ELR (cell line): ENCODE measurements around the gene OAS1.
"Not testable (repeated sequence)": the region's sequence is repeated elsewhere in the genome, so short reads cannot be mapped to it uniquely, and the experiment has no call there.

ENCODE experiments used
- DNase-seq: peaks from one replicate; pipeline ENCODE4 v3.0.0-alpha.2; 2015; ENCODE audit warnings: low read depth

Gene OAS1

DNA sequence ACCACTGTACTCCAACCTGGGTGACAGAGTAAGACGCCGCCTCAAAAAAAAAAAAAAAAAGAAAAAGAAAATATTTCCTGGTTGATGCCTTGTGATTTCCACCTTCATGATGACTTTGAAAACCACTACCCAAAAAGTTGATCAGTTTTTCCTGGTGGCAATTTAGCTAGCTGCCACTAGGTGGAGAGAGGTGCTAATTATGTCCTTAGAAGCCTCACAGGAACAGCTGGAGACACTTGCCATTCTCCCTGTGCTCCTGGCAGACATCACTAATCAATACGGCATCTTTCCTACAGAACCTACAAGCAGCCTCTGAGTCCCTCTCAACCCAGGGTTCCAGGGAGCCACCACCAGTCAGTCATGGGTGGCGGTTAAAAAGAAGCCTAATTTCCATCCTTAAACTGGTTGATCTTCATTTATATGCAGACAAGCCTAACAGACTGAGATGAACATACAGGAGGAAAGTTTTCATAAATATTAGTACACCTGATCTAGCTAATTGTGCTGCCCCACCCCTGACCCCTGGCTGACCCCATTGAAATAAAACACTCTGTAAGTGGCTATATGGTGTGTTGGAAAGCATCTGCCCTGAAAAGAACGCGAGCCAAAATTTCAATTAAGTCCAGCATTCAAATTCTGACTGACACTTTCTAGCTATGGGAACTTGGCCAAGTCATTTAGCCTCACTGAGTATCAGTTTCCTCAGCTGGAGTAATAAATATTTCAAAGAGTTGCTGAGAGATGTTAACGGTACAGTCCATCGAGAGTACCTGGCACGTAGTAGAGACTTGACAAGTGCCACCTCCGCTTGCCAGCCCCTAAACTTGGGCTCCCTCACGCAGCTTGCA lies 6.2 kb upstream of the OAS1 start:
- peak; percentile 61 for DNase-seq

DNA sequence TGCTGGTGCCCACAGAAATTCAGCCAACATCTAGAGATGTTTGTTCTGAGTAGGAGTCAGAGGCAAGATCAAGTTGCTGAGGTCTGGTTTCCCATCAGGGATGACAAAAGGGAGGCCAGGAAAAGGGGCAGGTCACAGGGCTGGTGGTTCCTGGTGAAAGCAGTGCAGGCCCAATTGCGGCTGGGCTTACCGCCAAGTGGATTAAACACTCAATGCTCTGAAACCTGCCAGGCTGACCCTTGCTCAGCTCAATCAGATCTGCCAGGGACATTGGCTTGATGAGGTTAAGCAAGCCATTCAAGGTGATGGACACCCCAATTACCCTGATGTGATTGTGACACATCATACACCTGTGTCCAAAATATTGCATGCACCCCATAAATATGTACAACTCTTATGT lies 5.5 kb upstream of the OAS1 start:
- DNase-seq = no peak

DNA sequence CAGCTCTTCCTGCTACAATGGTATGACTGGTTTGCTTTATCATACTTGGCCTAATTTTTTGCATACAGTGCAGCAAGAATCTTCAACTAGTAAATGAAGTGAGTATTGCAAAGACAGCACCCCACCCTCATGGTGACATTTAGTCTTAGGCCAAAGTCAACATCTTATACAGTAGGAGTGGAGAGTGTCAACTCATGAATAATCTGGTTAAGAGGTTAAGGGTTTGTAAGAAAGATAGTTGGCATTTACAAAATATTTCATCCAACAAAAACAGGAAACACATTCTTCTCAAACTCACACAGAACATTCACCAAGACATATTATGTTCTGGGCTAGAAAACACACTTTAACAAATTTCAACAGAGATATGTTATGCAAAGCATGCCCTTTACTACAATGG lies 2.2 kb upstream of the OAS1 start:
- DNase-seq = no peak

DNA sequence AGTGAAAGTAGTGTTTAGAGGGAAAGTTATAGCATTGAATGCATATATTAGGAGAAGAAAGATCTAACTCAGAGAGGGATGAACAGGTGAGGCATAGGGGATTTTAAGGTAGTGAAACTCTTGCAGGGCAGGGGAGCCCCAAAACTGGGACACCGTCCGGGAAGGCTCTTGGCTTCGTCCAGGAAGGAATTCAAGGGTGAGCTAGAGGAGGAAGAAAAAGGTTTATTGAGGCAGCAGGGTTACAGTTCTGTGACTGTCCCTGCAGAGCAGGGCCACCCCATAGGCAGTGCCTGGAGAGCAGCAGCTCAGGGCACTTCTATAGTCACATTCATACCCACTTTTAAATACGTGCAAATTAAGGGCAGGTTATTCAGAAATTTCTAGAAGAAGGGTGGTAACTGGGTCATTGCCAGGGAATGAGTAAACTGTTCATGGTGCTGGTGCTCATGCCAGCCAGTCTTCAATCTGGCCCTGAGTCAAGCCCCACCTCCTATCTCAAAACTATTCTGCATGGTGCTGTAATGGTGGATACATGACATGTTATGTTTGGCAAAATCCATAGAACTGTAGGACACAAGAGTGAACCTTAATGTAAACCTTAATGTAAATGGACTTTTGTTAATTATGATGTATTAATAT lies 1.2 kb upstream of the OAS1 start:
- no peak for DNase-seq

DNA sequence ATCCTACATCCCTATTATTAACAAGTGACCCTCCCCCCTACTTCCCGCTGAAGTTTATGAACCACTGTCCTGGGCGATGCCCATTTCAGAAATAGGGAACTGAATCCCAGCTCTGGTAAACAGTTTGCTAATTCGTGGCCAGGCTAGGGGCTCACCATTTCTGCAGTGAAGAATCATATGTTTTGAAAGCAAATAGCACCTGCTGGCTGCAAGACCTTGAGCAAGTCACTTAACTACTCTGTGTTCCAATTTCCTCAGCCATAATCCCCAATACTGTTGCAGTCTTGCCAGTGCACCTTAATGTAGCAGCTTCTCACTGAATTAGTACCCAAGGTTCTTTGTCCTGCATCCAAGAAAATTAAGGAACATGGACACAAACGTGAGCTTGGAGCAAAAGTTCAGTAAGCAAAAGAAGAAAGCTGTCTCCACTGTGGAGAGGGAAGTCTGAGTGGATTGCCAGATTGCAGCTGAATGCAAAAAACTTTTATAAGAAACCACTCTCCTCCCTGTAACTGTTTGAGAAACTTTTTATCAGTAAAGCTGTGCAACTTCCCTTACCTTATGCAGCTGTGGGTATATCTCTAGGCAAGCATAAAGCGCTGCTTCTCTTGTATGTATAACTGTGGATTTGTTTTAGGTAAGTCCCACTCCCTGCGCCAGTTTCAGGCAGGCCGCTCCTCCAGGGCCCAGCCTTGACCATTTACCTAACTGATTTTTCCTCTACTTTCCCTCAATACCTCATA lies 824 bp downstream of the OAS1 start:
- DNase-seq = peak; percentile 8

DNA sequence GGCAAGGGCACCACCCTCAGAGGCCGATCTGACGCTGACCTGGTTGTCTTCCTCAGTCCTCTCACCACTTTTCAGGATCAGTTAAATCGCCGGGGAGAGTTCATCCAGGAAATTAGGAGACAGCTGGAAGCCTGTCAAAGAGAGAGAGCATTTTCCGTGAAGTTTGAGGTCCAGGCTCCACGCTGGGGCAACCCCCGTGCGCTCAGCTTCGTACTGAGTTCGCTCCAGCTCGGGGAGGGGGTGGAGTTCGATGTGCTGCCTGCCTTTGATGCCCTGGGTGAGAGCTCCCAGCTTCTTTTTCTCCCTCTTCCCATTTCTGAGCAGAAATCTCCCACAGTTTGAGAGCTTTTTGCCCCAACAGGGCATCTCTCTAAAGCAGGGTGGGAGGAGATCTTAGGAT lies 1.8 kb downstream of the OAS1 start:
- DNase-seq = no peak

DNA sequence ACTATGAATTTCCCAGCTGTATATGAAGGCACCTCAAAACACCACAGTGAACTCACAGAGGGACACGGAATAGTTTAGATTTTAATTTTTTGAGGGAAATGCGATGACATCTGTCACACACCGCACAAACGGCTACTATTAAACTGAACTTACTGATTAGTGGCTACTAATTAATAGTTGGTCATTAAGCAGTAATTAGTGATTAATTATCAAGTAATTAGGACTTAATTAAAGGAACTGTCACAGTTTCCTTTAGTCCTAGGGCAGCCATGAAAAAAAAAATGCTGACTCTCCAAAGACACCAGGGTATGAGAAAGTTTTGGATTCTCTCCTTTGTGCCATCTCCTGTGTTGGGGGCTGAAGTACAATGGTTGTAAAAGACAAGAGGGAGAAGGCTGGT lies 2.9 kb downstream of the OAS1 start:
- no peak for DNase-seq

DNA sequence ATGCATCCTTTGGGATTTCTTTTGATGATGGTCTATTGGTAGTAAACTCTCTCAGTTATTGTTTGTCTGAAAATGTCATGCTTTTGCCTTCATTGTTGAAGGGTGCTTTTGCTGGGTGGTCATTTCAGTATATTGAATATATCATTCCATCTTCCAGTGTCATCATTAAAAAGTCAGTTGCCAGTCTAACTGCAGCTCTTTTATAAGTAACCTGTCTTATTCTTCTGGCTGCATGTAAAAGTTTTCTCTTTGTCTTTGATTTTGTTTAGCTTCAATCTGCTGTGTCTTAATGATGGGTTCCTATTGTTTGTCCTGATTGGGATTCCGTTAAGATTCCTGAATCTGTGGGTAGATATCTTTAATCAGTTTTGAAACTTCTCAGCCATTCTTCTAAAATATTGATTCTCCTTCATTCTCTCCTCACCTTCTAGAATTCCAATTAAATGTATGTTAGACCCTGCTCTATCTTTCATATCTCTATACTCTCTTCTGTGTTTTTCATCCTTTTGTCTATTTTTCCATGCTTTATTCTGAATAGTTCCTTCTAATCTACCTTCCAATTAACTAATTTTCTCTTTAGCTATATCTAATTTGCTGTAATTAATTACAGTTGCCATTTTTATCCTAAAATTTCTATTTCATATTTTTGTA lies 6.4 kb downstream of the OAS1 start:
- DNase-seq = no peak

DNA sequence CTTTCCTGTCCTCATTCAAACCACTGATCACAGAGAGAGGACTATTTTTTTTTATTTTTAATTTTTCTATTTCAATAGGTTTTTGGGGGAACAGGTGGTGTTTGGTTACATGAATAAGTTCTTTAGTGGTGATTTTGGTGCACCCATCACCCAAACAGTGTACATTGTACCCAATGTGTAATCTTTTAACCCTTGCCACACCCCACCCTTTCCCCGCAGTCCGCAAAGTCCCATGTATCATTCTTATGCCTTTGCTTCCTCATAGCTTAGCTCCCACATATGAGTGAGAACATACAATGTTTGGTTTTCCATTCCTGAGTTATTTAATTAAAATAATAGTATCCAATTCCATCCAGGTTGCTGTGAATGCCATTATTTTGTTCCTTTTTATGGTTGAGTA lies 7.1 kb downstream of the OAS1 start:
- DNase-seq = not testable (repeated sequence)

DNA sequence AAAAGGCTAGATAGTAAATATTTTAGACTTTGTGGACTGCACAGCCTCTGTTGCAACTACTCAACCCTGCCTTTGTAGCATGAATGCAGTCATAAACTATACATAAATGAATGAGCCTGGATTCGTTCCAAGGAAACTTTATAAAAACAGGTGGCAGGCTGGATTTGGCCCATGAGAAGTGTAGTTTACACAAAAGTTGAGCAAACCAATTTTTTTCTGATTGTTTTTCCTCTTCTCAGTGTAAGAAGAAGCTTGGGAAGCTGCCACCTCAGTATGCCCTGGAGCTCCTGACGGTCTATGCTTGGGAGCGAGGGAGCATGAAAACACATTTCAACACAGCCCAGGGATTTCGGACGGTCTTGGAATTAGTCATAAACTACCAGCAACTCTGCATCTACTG lies 9.5 kb downstream of the OAS1 start:
- peak; percentile 45 for DNase-seq

DNA sequence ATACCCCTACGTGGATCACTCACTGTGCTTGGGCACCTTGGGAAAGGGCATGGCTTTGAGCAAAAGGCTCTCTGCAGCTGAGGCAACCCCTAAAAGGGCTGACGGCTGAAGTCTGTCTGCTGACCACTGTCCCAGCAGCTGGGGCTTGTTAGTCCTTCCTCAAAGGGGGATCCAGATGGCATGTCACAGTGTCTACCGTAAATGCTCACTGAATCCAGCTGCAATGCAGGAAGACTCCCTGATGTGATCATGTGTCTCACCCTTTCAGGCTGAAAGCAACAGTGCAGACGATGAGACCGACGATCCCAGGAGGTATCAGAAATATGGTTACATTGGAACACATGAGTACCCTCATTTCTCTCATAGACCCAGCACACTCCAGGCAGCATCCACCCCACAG lies 12.4 kb downstream of the OAS1 start:
- DNase-seq = no peak

DNA sequence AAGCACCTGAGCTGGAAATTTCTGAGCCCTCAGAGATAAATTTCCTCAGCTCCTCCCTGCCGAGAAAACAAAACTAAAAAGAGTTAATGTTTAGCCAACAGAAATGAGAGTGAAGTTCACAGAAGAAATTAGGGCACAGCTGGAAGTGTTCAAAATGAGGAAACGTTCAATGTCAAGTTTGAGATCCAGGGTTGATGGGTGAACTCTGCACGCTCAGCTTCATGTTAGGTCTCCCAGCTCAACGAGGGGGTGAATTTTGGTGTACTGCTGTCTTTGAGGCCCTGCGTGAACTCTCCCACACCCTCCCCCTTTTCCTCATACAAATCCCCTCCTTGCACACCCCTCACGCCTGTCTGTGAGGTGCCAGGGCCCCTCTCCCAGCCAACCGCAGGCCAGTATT lies 18.2 kb downstream of the OAS1 start:
- no peak for DNase-seq

DNA sequence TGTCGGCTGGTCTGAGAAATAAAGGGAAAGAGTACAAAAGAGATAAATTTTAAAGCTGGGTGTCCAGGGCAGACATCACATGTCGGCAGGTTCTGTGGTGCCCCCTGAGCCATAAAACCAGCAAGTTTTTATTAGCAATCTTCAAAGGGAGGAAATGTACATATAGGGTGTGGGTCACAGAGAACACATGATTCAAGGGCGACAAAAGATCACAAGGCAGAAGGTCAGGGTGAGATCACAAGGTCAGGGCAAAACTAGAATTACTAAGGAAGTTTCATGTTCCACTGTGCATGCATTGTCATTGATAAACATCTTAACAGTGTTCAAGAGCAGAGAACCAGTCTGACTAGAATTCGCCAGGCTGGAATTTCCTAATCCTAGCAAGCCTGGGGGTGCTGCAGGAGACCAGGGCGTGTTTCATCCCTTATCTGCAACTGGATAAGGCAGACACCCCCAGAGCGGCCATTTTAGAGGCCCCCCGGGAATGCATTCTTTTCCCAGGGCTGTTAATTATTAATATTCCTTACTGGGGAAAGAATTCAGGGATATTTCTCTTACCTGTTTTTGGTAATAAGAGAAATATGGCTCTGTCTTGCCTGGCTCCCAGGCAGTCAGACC lies 19.8 kb downstream of the OAS1 start:
- DNase-seq = not testable (repeated sequence)

DNA sequence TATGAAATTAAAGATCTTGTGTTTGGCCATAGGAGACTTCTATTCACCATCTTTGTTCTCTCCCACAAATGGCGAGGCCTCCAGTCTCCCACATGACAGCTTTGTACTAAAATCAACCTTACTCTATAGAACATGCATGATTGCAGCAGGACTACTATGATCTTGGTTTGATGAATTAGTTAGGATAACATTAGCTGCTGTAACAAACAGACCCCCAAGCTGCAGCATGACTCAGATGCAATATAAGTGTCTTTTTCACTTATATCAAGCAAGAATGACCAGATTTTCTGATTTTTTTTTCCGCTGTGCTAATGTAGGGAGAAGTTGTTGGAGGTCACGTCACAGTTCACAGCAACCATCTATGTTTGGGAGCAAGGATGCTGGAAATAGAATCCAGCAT lies 20.7 kb downstream of the OAS1 start:
- no peak for DNase-seq

DNA sequence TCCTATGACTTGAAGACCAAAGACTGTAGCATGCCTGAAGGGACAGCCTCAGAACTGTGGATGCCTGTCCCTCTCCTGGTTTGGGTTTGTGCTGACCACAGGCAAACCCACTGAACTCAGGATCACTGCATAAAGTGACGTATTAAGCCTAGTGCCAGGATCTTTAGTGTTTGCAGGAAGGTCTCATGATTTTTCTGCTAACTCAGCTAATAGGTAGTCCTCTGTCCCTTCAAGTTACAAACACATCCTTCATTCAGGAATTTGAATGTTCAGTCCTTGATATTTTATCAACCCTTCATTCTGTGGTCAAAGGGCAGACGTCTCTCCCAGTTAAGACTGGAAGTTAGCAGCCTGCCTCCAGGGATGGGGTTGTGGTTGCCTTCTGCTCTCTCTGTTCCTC lies 21.2 kb downstream of the OAS1 start:
- no peak for DNase-seq

DNA sequence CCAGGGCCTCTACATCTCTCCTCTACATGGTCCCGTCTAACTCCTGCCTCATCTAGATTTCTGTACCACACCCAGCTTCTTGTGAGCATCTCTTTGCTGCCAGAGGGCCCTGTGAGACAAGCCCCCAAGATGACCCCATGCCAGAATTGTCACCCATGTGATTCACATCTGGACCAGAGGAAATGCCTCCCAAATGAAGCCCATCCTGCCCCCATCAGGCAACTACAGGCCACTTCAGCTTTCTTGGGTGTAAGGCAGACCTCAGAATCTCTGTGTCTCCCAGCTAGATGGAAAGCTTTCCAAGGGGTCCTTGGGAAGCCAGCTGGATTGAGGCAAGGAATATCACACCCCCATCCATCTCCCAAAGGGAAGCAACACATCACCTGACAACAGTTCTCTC lies 22.2 kb downstream of the OAS1 start:
- DNase-seq = no peak

DNA sequence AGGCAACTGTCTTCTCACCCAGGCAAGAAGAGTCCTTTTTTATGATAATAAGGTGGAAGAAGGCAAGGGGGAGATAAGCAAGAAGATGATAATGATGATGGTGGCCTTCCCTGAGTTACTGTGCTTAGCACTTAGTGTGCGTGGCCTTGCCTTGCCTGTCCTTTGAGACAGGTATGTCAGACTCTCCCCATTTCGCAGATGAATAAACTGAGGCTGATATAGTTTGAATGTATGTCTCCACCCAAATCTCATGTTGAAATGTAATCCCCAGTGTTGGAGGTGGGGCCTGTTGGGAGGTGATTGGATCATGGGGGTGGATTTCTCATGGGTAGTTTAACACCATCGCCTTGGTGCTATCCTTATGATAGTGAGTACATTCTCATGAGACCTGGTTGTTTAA lies 23.0 kb downstream of the OAS1 start:
- no peak for DNase-seq

DNA sequence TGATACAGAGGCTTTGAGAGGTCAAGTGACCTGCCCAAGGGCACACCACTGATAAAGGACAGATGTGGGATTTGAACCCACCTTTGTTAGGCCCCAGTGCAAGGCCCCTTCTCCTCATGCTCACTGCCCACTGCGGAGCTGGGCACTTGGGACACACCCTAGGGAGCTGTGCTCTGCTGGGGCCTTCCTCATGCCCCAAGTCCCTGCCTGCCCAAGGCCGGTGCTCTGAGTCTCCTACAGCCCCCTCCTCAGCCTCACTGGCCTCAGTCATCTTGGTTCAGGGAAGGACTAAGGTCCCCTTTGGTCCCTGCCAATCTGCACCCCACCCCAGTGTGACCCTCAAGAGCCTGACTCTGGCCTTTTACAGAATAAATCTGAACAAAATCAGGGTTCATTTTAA lies 23.6 kb downstream of the OAS1 start:
- DNase-seq = no peak

DNA sequence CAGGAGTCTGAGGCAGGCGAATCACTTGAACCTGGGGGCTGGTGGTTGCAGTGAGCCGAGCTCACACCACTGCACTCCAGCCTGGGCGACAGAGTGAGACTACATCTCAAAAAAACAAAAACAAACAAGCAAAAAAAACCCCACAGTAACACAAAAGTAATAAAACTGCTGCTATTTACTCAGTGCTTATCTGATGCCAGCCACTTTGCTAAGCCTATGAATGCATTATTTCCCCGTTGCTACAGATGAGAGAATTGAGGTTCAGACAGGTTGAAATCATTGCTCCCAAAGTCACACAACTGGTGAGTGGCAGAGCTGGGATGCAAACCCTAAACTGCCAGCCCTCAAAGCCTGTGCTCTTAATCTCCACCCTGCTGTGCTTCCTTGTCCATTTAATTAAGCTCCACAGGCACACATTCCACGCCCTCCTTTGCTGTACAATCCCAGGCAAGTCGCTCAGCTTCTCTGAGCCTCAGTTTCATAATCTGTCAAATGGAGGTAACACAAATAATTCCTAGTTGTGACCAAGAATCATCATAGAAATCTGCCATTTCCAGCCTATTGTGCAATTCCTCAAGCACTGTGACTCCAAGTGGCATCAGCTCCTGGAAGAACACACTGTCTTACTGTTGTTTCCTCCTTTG lies 25.8 kb downstream of the OAS1 start:
- no peak for DNase-seq

DNA sequence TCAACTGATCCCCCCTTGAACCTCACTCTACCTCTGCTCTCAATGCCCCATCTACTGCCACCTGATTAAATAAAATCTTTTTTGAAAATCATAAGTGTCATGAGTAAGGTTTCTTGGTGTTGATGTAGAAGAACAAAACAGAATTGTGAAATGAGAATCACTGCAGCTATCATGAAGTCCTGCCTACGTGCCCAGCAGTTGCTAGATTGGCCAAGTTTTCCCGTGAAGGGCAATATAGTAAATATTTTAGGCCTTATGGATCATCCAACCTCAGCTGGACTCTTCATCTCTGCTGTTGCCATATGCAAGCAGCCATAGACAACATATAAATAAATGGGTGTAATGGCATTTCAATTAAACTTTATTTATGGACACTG lies 26.4 kb downstream of the OAS1 start:
- DNase-seq = no peak

DNA sequence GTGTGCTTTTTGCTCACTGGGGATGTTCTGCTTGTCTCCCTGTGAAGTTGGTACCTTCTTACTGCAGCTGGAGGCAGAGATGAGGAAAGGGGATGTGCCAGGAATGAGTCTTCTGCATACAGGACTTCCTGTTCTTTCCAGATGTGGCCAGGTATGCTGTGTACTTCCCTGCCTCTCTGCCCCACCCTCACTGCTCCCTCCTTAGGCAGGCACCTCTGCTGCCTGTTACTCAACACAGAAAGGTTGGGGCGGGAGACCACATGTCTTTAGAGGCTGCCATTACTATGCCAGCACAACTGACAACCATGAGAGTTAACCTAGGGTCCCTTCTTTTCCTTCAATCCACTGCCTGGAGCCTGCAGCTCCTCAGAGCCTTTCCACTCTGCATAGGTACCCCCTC lies 29.5 kb downstream of the OAS1 start:
- no peak for DNase-seq

DNA sequence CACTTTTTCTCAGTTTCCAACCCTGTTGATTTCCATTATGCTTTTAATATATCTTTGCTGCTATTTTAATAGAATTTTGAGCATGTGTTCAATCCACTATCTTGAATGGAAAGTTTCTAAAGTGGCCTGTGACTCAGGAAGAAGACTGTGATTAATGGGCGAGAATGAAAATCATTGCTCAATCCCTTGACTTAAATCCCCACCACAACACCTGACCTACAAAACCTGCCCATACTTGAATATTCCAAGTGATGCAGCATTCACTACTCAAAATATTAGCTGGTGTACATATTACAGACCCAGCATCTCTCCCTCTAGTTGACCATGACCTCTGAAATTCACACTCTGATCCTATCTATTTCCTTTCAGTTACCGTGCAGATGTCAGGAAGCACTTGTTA lies 30.2 kb downstream of the OAS1 start:
- DNase-seq = no peak
